ENCODE measurements around the gene EDRF1.

Gene EDRF1

DNA sequence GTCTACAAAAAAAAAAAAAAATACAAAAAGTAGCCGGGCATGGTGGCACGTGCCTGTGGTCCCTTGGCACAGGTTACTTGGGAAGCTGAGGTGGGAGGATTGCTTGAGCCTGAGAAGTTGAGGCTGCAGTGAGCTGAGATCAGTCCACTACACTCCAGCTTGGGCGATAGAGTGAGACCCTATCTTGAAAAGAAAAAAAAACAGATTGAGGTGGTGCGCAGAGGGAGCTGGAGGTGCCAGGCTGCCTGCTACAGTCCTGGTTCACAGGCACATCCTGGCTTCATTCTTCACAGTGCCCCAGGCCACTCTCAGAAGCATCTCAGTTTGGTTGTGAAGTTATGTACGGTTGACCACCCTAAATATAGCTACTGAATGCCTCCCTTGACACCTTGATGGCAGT lies 51.3 kb downstream of the EDRF1 start:
- no peak overlapping the region for H3K4me3 ChIP-seq (ENCODE audit: low read depth, low read length)
- H3K36me3 ChIP-seq: peaks cover under 1% of the 10 kb centered on the region
- H3K9me3 ChIP-seq (ENCODE audit: severe bottlenecking): no peaks in the 10 kb centered on the region
- H3K27ac ChIP-seq: no peak overlapping the region
- H3K27me3 ChIP-seq (ENCODE audit: insufficient read depth, low read depth, severe bottlenecking): no peaks in the 10 kb centered on the region
- no peak for TF ChIP-seq CTCF (IDR thresholded peaks at IDR 0.05; ENCODE audit: low read depth, low read length)
- no peak for DNase-seq

DNA sequence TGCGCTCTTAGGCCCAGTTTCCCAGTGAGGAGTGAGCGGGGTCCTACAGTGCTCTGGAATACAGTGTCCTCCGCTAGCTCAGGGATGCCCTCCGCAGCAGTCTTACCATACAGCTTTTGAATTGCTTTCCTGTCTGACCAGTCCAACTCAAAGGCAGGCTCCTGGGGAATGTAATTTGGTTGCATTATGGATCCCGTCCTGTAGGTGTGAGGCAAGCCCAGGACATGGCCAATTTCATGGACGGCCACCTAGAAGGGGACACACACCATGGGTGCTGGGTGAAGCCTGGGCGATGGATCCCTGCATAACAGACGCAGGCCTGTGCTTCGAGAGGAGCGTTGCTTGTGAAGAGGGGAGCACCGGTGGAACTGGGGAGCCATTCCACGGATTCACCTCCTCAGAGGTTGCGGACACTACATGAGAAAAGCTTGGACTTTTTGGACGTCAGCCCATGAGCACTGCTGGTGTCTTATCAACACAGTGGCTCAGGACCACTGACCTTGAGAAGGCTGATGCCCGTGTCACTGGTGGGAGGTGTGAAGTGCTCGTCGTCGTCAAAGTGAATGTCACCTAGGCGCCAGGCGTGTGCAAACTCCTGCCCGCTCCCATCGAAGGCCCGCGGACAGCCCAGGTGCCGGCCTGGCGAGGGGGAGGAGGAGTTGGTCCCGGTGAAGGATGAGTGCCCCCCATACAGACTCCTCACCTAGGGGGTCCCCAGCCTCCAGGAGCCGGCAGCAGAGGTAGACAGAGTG lies 52.8 kb downstream of the EDRF1 start:
- Histone ChIP-seq H3K27me3 (ENCODE audit: insufficient read depth, low read depth, severe bottlenecking) (no peaks in the 10 kb centered on the region), H3K9me3 (ENCODE audit: severe bottlenecking) (no peaks in the 10 kb centered on the region), H3K36me3 (no peaks in the 10 kb centered on the region; the same call in 1 of the 2 replicates), H3K27ac (no peak overlapping the region), H3K4me3 (ENCODE audit: low read depth, low read length) (no peak overlapping the region)
- DNase-seq: no peak
- TF ChIP-seq CTCF (IDR thresholded peaks at IDR 0.05; ENCODE audit: low read depth, low read length): no peak

- H3K36me3 ChIP-seq: no peaks in the 10 kb centered on the region
- DNase-seq: no peak
These were observed 53.3 kb downstream of the EDRF1 start for GRCh38 chr10:125772864-125773180.

DNA sequence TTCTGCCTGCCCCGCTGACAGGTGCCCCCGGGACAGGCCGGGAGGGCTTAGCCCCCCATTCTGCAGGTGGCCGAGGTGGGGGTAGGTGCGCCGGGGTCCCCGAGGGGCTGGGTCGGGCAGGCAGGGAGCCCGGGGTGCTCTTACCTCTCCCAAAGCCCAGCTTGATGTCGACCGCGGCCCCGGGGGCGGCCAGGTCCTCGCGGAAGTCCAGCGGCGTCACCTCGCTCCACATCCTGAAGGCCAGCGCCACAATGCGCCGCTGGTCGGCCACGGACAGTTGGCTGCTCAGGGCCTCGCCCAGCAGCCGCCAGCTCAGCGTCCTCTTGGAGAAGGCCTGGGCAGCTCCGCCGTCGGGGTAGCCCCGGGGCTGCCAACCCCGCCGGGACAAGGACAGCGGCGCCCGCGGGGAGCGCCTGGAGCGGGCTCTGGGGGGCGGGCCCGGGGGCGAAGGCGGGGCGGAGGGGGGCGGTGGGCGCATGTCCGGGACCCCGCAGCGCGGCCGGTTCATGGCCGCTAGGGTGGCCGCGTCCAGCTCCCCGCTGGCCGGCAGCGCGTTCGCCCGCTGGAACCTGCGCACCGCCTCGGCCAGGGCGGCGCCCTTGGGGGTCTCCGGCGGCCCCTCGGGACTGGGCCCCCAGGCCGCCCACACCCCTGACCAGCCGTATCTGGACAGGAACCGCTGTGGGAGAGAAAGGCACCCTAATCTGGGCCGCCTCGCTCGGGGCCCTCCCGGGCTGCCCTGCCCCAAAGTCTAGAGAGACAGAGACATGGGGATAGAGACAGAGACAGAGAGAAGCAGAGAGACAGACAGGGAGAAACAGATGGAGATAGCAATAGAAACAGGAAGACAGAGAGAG lies 54.4 kb downstream of the EDRF1 start:
- H3K27ac ChIP-seq: no peak overlapping the region
- H3K4me3 ChIP-seq (ENCODE audit: low read depth, low read length): no peak overlapping the region
- no peaks in the 10 kb centered on the region for H3K36me3 ChIP-seq
- no peak for DNase-seq
- no peaks in the 10 kb centered on the region for H3K9me3 ChIP-seq (ENCODE audit: severe bottlenecking)
- no peak for TF ChIP-seq CTCF (IDR thresholded peaks at IDR 0.05; ENCODE audit: low read depth, low read length)
- no peaks in the 10 kb centered on the region for H3K27me3 ChIP-seq (ENCODE audit: insufficient read depth, low read depth, severe bottlenecking)

More at GRCh38 chr10:125772864-125773180, 53.3 kb downstream of the EDRF1 start:
- TF ChIP-seq CTCF (IDR thresholded peaks at IDR 0.05; ENCODE audit: low read depth, low read length): no peak
- Histone ChIP-seq H3K4me3 (ENCODE audit: low read depth, low read length) (no peak overlapping the region), H3K27ac (no peak overlapping the region), H3K27me3 (ENCODE audit: insufficient read depth, low read depth, severe bottlenecking) (no peaks in the 10 kb centered on the region), H3K9me3 (ENCODE audit: severe bottlenecking) (no peaks in the 10 kb centered on the region)

GRCh38 chr10:125774581-125775191 lies 55.2 kb downstream of the EDRF1 start:
- Histone ChIP-seq H3K9me3 (ENCODE audit: severe bottlenecking) (no peaks in the 10 kb centered on the region), H3K36me3 (no peaks in the 10 kb centered on the region), H3K27me3 (ENCODE audit: insufficient read depth, low read depth, severe bottlenecking) (no peaks in the 10 kb centered on the region), H3K4me3 (ENCODE audit: low read depth, low read length) (no peak overlapping the region), H3K27ac (no peak overlapping the region)
- DNase-seq: no peak
- TF ChIP-seq CTCF (IDR thresholded peaks at IDR 0.05; ENCODE audit: low read depth, low read length): no peak

All from WERI-Rb-1 (cell line).